HG03135 (cell line): ENCODE results near the gene OSBPL3.
"Not testable (repeated sequence)": the region's sequence is repeated elsewhere in the genome, so short reads cannot be mapped to it uniquely, and the experiment has no call there.

Experiments used
- ATAC-seq: cut with Tn5 transposase; IDR thresholded peaks from one replicate; pipeline ENCODE4 v1.9.1; 2021; ENCODE audit warnings: mild to moderate bottlenecking, moderate library complexity; ENCODE audit not compliant: unreplicated experiment

Gene OSBPL3

DNA sequence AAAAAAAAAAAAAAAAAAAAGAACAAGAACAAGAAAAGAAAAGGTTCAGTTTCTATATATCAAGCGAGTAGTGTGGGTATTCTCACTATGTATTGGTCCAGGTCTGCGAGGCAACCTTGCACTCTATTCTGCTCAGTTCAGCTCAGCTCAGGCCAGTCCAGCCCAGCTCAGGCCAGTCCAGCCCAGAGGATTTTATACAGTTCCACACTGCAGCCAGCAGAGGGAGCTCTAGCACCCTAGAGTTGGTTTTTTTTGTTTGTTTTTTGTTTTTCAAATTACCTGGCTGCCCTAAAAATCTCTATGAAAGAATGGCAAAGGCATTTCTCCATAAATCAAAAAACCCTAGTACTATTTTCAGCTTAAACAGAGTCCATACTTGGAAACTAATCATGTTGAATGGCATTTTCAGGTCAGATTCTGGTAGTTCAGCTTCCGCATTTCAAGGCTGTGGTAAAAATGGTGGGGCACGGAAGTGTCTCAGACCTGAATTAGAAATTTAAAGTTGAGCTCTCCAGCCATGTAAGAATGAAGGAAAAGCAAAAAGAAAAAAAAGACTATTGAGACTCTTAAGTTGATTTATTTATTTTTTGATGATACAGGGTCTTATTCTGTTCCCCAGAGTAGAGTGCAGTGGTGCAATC, 167.6 kb downstream of the OSBPL3 start:
- no peak for ATAC-seq

DNA sequence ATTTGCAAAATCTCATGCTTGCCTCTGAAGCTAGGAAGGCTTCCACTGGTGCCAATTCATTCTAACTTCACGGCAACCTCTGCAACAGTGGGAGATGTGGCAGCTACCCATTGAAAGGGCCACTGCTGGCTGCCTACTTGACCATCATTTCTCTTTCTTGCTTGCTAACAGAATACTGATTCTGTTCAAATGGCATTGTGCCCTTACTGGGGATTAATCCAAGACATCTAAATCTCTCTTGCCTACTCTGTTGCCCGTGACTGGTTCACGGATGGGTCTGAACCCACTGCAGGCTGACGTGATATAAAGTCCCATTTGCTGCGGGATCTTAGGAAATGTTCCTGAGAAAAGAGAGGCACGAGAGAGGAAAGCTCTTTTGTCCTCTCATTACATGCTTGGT, 171.5 kb downstream of the OSBPL3 start:
- ATAC-seq: no peak

DNA sequence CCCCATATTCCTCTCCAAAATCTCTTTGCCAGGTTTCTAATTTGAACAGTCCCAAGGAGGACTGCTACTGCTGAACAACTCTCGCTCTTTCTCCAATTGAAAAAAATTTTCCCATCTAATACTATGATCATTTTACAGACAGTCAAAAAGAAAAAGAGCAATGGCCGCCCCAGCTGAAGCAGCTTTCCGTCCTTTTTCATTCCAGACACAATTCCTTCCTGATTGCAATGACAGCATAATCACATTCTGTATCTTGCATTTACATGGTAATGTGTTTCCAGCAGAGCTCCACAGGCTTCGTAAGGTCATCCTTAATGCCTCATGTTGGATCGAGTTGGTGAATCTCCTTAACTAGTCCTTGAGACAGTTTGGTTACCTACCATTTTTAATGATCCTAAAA, 177.7 kb downstream of the OSBPL3 start:
- no peak for ATAC-seq

DNA sequence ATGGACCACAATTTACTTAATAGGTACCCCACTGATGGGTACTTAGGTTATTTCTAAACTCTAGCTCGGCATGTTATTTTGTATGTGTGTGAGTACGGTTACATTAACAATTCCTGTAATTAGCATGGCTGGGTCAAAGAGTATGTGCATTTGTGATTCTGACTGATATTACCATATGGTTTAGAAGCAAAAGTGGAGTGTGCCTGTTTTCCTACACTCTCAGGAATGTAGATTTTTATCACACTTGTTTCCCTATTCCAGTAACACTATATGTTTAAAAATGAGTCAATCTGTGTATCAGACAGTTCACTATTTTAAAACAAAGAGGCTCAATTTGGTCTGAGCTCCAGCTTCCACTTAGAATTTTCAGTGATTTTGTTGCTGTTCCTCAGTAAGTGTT, 178.1 kb downstream of the OSBPL3 start:
- no peak for ATAC-seq

DNA sequence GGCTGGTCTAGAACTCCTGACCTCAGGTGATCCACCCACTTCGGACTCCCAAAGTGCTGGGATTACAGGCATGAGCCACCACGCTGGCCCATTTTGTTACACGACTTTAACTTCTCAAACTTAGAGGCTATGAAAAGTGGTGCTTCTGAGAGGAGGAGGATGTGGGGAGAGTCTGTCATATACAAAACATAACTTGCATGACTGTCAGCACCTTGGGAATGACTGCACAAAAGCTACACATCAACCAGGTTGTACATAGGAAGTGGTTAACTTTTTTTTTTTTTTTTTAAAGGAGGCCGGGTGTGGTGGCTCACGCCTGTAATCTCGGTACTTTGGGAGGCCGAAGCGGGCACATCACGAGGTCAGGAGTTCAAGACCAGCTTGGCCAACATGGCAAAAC, 179.3 kb downstream of the OSBPL3 start:
- no peak for ATAC-seq

DNA sequence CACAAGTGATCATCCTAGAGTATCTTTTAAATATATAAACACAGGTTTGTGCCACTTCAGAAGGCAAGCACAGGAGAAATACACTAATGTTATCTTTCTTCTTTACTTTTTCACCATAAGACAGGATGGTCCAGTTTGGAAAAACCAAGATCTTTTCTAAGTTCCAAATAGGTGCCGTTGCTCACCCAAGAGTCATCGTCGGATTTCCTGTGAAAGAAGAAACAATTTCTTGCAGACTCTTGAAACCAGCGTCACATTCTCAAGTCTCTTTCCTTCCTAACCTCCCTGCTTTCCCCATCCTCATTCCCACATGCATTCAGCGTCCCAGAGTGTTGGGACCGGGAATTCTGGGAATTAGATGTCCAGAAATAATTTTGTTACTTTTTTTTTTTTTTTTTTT, 179.9 kb downstream of the OSBPL3 start:
- ATAC-seq: no peak

DNA sequence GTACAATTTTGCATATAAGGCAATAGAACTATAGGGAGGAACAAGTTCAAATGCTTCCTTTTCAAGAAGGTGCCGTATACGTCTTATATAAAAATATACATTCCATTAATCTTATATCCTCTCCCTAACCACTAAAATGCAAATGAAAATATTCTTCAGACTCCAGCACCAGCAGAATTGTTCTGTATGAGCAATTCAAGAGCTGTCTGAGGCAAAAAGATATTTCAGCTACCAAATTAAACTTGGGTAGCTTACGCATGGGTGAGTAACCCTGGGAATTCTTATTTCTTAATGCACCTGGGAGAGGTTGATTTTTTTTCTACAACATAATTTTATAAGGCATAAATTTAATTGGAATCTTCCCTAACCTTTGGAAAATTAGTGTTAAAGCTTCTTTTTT, 180.5 kb downstream of the OSBPL3 start:
- ATAC-seq: no peak

DNA sequence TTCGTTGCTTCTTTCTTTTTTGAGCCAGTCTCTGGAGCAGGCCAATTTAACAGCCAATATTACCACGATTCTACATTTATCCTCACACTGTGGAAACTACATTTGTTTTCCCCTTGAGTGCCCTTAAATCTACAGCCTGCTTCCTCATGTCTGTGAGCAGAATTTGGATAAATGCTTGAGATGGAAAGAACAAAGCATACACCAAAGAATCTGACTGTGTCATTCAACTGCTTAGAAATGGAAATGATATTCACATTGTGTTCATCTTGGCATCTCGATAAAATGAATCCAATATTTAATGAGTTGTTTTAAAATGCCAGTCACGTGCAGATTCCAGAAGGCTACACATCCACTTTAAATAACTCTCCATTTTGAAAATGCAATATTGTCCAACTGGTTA, 181.7 kb downstream of the OSBPL3 start:
- no peak for ATAC-seq

DNA sequence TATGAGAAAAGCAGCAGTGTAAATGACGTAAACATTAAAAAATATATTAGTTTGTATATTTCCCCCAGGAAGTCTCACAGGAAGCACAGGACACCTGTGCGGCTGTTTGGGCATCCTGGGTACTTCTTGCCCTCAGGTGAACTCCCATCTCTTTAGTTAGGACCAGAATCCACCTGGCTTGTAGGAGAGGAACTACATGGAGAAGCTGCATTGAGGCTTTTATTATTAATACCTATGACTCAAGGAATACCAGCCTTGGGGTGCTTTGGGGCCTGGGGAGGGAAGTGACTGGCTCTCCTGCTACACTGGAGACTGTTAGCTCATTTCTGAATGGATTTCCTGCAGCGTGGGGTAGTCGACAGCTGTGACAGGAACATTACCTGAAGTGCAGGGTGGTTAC, 182.7 kb downstream of the OSBPL3 start:
- ATAC-seq: no peak

DNA sequence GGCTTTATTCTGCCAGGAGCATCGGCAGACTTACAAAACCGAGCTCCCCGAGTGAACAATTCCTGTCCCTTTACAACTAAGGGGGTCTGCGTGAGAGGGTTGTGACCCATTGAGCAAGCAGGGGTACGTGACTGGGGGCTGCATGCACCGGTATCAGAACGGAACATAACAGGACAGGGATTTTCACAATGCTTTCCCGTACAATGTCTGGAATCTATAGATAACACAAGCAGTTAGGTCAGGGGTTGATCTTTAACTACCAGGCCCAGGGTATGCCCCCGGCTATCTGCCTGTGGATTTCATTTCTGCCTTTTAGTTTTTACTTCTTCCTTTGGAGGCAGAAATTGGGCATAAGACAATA, 184.6 kb downstream of the OSBPL3 start:
- ATAC-seq: no peak

DNA sequence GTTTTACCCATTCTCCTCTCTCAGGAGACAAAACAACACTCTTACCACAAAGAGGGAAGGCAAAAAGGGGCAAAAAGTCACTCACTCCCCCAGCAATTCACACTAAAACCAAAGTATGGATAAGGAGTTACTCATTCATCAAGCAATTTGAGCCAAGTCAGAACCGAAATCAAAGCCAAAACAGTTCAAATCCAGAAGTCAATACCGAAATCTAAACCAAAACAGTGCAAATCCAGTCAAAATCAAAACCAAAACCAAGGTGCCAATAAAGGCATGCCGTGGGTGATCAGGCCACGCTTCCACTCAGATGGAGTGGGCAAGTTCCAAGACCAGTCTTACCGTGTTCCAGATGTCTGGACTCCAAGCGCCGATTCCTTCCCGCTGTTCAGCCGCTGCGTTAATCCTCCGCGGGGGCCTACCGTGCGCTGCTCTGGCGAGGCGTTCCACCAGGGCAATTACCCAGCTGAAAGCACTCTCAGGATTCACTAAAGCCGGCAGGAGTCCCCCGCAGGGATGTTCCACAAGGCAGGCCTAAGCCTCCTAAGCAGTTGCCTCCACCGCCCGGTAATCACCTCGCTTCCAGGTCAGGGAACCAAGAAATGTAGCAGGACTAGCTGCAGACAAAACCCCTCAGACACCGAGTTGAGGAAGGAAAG, 185.1 kb downstream of the OSBPL3 start:
- ATAC-seq: not testable (repeated sequence)

DNA sequence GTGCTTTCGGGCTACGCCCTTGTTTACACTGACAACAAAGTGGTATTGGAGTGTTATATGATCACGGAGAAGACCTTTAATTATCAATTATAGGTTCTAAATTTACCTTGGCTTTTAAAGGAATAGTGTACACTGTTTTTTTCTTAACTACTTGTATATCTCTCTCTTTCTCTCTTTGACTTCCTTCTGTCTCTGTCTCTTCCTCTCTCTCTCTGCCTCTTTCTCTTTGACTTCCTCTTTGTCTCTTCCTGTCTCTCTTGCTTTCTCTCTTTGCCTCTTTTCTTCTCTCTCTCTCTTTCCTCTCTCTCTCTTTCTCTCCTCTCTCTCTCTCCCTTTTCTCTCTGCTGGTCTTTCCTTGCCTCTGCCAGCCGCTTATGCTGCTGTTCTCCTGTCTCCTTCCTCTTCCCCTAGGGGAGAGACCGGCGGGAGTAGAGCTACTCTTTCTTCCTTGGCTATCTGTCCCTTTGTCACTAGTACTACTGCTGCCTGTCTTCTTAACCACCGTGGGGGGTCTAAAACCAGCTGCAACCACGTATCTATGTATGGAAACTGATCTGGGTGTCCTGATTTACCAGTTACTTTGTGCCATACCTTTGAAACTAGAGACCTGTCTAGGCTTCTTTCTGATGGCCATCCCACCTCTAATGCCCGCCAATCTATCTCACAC, 185.9 kb downstream of the OSBPL3 start:
- no peak for ATAC-seq

DNA sequence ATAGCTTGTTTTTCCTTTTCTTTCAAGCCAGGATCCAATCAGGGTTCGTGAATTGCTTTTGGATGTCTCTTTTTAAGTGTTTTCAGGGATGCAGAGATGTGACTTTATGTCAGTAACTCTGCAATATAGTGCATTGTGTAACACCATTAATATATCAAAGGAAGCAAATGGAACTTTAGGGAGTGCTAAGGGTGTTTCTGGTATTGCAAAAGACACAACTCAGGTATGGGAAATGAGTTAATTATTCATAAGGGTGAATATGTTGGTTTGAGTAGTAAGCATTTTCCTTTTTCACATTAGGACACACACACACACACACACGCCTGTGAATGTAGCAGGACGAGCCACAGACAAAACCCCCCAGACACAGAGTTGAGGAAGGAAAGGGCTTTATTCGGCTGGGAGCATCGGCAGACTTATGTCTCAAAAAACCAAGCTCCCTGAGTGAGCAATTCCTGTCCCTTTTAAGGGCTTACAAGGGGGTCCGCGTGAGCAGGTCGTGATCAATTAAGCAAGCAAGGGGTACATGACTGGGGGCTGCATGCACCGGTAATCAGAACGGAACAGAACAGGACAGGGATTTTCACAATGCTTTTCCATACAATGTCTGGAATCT, 190.9 kb downstream of the OSBPL3 start:
- no peak for ATAC-seq

DNA sequence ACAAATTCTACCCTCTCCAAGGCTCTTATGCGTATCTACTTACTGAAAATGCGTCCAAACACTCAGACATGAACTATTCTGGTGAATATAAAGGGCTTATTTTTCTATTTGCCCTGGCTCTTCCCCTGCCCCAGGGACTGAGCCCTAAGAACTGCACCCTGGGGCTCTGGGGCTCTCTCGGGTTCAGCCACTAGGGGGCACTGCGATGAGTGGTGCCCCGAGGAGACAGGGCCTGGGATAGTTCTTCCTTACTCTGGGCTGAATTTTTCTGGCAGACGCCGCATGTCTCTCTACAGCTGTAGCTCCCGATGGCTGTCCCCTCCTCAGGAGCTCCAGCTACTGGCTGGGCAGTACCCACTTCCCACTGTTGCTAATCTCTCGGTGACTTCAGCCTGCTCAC, 191.9 kb downstream of the OSBPL3 start:
- no peak for ATAC-seq

DNA sequence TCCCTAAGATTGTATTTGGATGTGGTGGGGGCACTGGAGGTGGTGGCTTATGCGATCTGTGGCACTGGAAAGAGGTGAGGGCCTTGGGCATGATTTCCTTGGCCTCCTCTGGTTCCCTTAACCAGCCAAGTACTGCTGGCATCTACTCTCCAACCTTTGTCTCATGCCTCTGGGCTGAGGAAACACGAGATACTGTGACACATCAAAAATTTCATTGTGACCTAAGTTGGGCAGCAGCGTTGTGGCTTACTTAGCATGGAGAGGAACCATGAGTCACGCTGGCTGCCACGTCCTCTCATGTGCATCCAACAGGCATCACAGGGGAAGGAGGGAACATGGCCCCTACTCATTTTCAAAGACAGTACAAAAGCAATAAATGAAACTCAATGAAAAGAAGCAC, 193.0 kb downstream of the OSBPL3 start:
- ATAC-seq: no peak

DNA sequence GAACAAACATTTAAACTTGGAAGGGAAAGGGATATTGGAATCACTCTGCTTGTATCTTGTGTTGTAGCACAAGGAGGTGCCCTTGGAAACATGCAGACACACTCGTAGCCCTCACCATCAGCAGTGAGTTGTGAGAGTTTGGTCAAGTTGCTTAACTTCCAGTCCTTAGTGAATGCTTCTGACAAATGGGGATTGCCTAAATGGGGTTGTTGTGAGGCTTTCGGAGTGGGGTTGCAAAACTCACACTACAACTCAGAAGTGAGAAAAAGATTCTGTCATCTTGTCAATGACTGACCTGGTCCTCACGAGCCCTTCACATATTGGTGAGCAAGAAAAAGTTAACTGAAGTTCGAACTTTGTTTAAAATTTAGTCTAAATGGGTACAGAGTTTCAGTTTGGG, 193.7 kb downstream of the OSBPL3 start:
- no peak for ATAC-seq

DNA sequence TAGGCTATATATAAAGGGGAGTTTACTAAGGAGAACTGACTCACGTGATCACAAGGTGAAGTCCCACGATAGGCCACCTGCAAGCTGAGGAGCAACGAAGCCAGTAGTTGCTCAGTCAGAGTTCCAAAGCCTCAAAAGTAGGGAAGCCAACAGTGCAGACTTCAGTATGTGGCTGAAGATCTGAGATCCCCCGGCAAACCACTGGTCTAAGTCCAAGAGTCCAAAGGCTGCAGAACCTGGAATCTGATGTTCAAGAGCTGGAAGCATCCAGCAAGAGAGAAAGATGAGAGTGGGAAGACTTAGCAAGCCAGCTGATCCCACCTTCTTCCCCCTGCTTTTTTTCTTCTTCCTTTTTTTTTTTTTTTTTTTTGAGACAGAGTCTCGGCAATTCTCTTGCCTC, 195.7 kb downstream of the OSBPL3 start:
- no peak for ATAC-seq

DNA sequence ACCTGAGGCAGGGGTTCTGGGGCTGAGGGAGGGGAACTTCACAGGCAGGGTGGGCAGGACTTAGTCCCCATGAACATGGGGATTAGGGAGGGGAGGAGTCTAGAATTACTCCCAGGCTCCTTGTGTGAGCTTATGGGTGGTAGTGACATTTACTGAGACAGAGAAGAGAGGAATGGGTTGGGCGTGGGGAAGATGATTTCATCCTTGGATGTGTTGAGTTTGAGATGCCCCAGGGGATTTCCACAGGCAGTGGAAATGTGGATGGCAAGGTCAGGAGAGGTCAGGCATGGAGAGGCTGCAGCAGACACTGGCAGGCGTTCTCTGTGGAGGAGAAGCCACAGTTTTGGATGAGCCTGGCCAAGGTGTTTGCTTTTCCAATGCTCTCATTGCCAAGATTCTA, 196.3 kb downstream of the OSBPL3 start:
- ATAC-seq: no peak

DNA sequence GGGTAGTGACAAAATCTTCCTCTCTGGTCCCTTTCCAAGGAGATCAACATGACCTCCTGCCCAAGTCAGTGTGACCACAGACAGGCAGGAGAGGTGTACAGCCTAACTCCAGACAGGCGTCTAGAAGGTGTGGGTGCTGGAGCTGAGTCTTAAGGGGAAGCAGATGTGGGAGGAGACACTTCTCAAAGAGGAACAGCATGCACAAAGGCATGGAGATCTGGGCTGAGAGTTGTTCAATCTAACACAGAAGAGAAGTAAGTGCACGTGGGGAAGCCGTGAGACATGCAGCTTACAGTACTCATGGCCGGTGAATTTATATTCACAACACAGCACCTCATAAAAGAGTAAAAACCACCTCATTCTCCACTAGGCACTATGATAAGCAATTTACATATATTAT, 198.9 kb downstream of the OSBPL3 start:
- no peak for ATAC-seq

DNA sequence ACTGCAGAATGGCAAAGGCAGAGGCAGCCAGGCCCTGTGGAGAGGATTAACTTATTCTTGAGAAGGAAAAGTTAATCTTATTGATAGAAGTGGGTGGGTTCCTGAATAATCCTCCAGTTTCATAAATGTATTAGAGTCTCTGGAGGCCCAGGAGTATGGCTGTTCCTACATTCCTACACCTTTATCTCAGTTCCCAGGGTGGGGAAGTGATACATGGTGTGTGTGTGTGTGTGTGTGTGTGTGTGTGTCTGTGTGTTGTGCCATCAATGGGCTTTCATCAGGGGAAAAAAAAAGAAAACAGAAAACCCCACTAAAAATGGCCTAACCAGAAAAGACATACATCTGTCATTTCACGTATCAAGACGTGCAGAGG, 200.7 kb downstream of the OSBPL3 start:
- ATAC-seq: no peak

DNA sequence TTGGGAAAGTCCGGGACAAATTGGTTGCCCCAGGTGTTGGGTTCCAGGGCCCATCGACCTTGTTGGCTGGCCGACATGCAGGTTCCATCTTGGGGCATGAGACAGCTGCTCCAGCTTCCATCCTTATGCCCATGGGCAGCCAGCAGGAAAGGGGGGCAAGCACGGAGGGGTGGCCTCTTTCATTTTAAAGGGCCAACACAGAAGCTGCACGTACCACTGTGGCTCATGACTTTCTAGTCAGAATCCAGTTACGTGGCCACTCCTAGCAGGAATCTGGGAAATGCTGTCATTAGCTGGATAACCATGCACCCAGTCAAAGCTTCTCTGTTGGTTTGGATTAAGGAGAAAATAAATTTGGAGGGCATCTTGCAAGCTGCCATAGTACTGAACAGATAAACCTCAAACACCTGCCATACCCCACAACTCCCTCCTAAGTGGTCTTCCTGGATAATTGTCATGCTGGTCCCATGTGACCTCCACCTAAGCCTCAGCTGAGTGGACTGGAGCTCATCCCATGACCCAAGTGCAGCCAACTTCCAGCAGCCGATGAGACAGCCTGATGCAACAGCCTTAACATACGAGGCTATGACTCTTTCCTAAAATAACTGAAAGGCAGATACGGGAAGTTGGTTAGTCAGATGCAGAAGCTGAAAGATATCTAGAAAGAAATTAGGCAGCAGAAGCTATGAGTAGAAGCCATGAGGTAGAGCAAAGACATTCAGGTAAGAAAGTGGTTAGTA, 201.3 kb downstream of the OSBPL3 start:
- no peak for ATAC-seq

DNA sequence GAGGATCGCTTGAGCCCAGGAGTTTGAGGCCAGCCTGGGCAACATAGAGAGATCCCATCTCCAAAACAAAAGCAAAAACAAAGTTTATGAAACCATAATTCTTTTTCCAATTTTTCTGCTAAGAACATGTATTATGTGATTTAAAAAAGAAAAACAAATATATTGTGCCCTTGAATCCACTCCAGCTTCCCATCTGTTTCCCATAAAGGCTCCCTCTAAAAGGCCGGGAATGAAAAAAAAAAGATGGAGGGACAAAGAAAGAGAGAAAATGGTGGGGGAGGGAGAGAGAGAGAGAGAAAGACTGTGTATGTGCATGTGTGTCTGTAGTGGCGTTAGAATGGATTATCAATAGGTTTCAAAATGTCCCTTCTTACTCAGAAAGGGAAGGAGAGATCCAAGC, 202.2 kb downstream of the OSBPL3 start:
- ATAC-seq: no peak
